Epithelial cell of esophagus (primary cell): ENCODE results near the gene DENND5A.
"Not testable (repeated sequence)": the region's sequence is repeated elsewhere in the genome, so short reads cannot be mapped to it uniquely, and the experiment has no call there.

Experiments used
- DNase-seq: peaks from one replicate; pipeline ENCODE4 v3.0.0; 2010; ENCODE audit warnings: low read depth
- H3K4me3 ChIP-seq: 2 replicates; pipeline ENCODE4 v1.5.1; 2011; ENCODE audit warnings: mild to moderate bottlenecking, low read length, control low read depth
- TF ChIP-seq, protein P1 (sequence below): IDR thresholded peaks from 2 replicates; pipeline ENCODE4 v1.5.1; 2011; ENCODE audit warnings: low read depth, mild to moderate bottlenecking, low read length, control low read depth, inconsistent platforms; ENCODE audit not compliant: insufficient read depth; ENCODE audit errors: missing control alignments

The DENND5A gene

GRCh38 chr11:9228091-9228490, 37.1 kb downstream of the DENND5A start:
- no peak for DNase-seq
- no peak overlapping the region for H3K4me3 ChIP-seq
- TF ChIP-seq, protein P1, sequence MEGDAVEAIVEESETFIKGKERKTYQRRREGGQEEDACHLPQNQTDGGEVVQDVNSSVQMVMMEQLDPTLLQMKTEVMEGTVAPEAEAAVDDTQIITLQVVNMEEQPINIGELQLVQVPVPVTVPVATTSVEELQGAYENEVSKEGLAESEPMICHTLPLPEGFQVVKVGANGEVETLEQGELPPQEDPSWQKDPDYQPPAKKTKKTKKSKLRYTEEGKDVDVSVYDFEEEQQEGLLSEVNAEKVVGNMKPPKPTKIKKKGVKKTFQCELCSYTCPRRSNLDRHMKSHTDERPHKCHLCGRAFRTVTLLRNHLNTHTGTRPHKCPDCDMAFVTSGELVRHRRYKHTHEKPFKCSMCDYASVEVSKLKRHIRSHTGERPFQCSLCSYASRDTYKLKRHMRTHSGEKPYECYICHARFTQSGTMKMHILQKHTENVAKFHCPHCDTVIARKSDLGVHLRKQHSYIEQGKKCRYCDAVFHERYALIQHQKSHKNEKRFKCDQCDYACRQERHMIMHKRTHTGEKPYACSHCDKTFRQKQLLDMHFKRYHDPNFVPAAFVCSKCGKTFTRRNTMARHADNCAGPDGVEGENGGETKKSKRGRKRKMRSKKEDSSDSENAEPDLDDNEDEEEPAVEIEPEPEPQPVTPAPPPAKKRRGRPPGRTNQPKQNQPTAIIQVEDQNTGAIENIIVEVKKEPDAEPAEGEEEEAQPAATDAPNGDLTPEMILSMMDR: no peak

DNA sequence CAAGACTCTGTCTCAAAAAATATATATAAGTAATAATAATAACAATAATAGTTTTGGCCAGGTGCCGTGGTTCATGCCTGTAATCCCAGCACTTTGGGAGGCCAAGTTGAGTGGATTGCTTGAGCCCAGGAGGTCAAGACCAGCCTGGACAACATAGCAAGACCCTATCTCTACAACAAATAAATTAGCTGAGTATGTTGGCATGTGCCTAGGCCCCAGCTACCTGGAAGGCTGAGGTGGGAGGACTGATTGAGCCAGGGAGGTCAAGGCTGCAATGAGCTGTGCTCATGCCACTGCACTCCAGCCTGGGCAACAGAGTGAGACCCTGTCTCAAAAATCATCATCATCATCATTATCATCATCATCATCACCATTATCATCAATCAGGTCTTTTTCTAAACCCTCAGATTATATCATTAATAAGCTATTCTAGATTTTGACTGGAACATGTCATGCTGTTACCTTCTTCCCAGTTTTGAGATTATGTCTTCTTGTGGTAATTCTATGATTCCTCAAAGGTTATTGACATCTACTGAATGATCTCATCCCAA, 39.3 kb downstream of the DENND5A start:
- TF ChIP-seq, protein P1: no peak
- no peak overlapping the region for H3K4me3 ChIP-seq
- no peak for DNase-seq

DNA sequence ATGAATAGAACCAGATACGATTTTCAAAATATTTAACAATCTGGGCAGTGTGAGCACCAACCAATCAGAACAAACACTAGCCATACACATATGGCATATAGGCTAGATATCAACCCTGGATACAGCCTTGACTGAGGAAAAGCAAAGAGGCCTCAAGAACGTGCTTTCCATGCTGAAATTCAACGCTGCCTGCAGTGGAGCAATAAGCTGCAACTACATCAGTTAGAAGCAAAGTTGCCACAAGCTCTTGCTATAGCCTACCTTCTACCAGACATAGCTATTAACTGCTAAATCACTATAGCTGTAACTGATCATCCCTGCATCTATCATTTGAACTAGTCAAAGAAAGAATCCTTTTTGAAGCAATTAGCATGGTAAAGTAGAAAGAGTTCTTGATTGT, 42.5 kb downstream of the DENND5A start:
- DNase-seq: no peak
- TF ChIP-seq, protein P1: no peak
- no peak overlapping the region for H3K4me3 ChIP-seq

- H3K4me3 ChIP-seq, DNase-seq: not testable (repeated sequence)
These were observed 44.3 kb downstream of the DENND5A start for GRCh38 chr11:9220853-9221252.

GRCh38 chr11:9219572-9219971, 45.6 kb downstream of the DENND5A start:
- TF ChIP-seq, protein P1: no peak
- H3K4me3 ChIP-seq: no peak overlapping the region
- peak; percentile 51 for DNase-seq

DNA sequence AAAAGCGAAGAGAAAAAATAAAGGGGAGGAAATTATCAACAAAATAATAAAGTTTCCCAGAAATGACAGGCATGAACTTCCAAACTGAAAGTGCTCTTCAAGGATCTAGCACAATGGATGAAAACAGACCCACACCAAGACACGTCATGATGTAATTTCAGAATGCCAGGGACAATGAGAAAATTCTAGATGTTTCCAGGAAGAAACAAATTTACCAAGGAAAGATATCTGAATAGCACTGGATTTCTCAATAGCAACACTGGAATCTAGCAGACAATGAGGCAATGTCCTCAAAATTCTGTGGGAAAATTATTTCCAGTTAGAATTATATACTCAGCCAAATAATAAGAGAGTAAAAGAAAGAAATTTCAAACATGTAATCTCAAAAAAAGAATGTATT, 46.0 kb downstream of the DENND5A start:
- no peak overlapping the region for H3K4me3 ChIP-seq
- TF ChIP-seq, protein P1: no peak

GRCh38 chr11:9214765-9215164, 50.4 kb downstream of the DENND5A start:
- TF ChIP-seq, protein P1: no peak
- DNase-seq: no peak
- no peak overlapping the region for H3K4me3 ChIP-seq

More for the DNA sequence above, 46.0 kb downstream of the DENND5A start:
- no peak for DNase-seq

- no peak overlapping the region for H3K4me3 ChIP-seq
- no peak for DNase-seq
- TF ChIP-seq, protein P1: no peak
These were observed 53.8 kb downstream of the DENND5A start for GRCh38 chr11:9211322-9211721.
